Body of pancreas (tissue), 4 donors: ENCODE results near the gene TP53.

Source experiments
- POLR2A ChIP-seq, 3 donors: fragments of 450-650 bp; IDR thresholded peaks; one replicate each; pipeline ENCODE4 v1.6.1; 2016; ENCODE audit warnings: antibody characterized with exemption in 3 of 3, mild to moderate bottlenecking in 2 of 3
- TF ChIP-seq, protein P1 (sequence below), 7 experiments: fragments of 450-650 bp in 4 of 7; fragments of 200-600 bp in 3 of 7; sonication (generic) in 3 of 7; IDR thresholded peaks; one replicate each; pipeline ENCODE4 v1.5.1; 2016 to 2019; ENCODE audit warnings: antibody characterized with exemption in 7 of 7

DNA sequence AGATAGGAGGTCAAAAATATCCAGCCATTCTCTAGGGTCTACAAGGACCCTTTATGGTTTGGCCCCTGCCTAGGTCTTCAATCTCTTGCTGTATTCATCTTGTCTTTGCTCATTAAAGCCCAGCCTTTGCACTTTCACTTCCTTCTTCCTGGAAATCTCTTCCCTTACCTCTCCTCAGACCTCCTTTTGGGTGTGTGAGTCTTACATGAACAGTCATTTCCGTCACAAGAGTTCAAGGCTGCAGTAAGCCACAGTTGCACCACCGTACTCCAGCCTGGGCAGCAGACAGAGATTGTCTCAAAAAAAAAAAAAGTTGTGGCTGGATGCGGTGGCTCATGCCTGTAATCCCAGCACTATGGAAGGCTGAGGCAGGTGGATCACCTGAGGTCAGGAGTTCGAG, 42.5 kb downstream of the TP53 start:
- TF ChIP-seq, protein P1, sequence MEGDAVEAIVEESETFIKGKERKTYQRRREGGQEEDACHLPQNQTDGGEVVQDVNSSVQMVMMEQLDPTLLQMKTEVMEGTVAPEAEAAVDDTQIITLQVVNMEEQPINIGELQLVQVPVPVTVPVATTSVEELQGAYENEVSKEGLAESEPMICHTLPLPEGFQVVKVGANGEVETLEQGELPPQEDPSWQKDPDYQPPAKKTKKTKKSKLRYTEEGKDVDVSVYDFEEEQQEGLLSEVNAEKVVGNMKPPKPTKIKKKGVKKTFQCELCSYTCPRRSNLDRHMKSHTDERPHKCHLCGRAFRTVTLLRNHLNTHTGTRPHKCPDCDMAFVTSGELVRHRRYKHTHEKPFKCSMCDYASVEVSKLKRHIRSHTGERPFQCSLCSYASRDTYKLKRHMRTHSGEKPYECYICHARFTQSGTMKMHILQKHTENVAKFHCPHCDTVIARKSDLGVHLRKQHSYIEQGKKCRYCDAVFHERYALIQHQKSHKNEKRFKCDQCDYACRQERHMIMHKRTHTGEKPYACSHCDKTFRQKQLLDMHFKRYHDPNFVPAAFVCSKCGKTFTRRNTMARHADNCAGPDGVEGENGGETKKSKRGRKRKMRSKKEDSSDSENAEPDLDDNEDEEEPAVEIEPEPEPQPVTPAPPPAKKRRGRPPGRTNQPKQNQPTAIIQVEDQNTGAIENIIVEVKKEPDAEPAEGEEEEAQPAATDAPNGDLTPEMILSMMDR (IDR thresholded peaks at IDR 0.05) = no peak
- no peak for TF ChIP-seq POLR2A (IDR thresholded peaks at IDR 0.05)
